Neural progenitor cell (in vitro differentiated cells): ENCODE measurements around the gene UBE3D. TPM values are rescaled to one million over a fixed set of nuclear protein-coding genes. Genes with fewer than 3 reads are reported as not detected.

Experiments
- DNase-seq: peaks from one replicate; pipeline ENCODE4 v3.0.0-alpha.2; 2016; ENCODE audit warnings: low spot score
- H2AFZ ChIP-seq: fragments of 200-600 bp; sonication (generic); replicated peaks from 2 replicates; pipeline ENCODE4 v1.6.1; 2016; ENCODE audit warnings: antibody characterized with exemption
- H3F3A ChIP-seq: fragments of 200-600 bp; sonication (generic); 2 replicates; pipeline ENCODE4 v1.6.1; 2016; ENCODE audit warnings: antibody characterized with exemption, low read depth
- H3K27ac ChIP-seq: fragments of 200-600 bp; sonication (generic); 2 replicates; pipeline ENCODE4 v1.5.1; 2016; ENCODE audit warnings: mild to moderate bottlenecking
- H3K27me3 ChIP-seq: fragments of 200-600 bp; sonication (generic); 2 replicates; pipeline ENCODE4 v1.6.1; 2016; ENCODE audit warnings: mild to moderate bottlenecking, moderate library complexity
- H3K36me3 ChIP-seq: fragments of 200-600 bp; sonication (generic); 2 replicates; pipeline ENCODE4 v1.5.1; 2016
- H3K4me1 ChIP-seq: fragments of 200-600 bp; sonication (generic); 2 replicates; pipeline ENCODE4 v1.6.1; 2016; ENCODE audit warnings: mixed run types
- H3K4me2 ChIP-seq: fragments of 200-600 bp; sonication (generic); 2 replicates; pipeline ENCODE4 v1.6.1; 2016
- H3K4me3 ChIP-seq: fragments of 200-600 bp; sonication (generic); 2 replicates; pipeline ENCODE4 v1.5.1; 2016
- H3K79me2 ChIP-seq: fragments of 200-600 bp; sonication (generic); 2 replicates; pipeline ENCODE4 v1.6.1; 2016; ENCODE audit warnings: low read depth
- H3K9ac ChIP-seq: fragments of 200-600 bp; sonication (generic); 2 replicates; pipeline ENCODE4 v1.6.1; 2016
- H3K9me3 ChIP-seq: fragments of 200-600 bp; sonication (generic); 2 replicates; pipeline ENCODE4 v1.5.1; 2016; ENCODE audit warnings: low read depth
- H4K20me1 ChIP-seq: fragments of 200-600 bp; sonication (generic); 2 replicates; pipeline ENCODE4 v1.6.1; 2016; ENCODE audit warnings: low read depth
- H3K27ac Mint-ChIP-seq: 3 replicates; pipeline ENCODE4 v1.8.0; 2021; ENCODE audit warnings: mixed read lengths
- H3K27me3 Mint-ChIP-seq: 2 replicates; pipeline ENCODE4 v1.8.0; 2022; ENCODE audit warnings: low read depth, mild to moderate bottlenecking, inconsistent platforms, moderate library complexity, mixed read lengths; ENCODE audit not compliant: insufficient read depth
- H3K36me3 Mint-ChIP-seq: 3 replicates; pipeline ENCODE4 v1.8.0; 2021; ENCODE audit warnings: mixed read lengths
- H3K4me1 Mint-ChIP-seq: 3 replicates; pipeline ENCODE4 v1.8.0; 2021; ENCODE audit warnings: mixed read lengths
- H3K4me3 Mint-ChIP-seq: 3 replicates; pipeline ENCODE4 v1.8.0; 2021; ENCODE audit warnings: mild to moderate bottlenecking, moderate library complexity, mixed read lengths
- H3K9me3 Mint-ChIP-seq: 3 replicates; pipeline ENCODE4 v1.8.0; 2020; ENCODE audit warnings: mixed read lengths
- EZH2 ChIP-seq: fragments of 200-600 bp; sonication (generic); IDR thresholded peaks from 2 replicates; pipeline ENCODE4 v1.6.1; 2017; ENCODE audit warnings: antibody characterized with exemption, mild to moderate bottlenecking, moderate library complexity
- EZH2phosphoT487 ChIP-seq: fragments of 200-600 bp; sonication (generic); IDR thresholded peaks from 2 replicates; pipeline ENCODE4 v1.6.1; 2017; ENCODE audit warnings: antibody characterized with exemption
- total RNA-seq: library from RNA; depleted of rRNA; stranded (reverse); fragments of >200 nt; gene quantifications from 2 replicates; pipeline ENCODE4 v1.2.3, GENCODE V29; 2015; ENCODE audit warnings: low replicate concordance
- TF ChIP-seq, protein P1 (sequence below): fragments of 200-600 bp; sonication (generic); IDR thresholded peaks from 2 replicates; pipeline ENCODE4 v1.5.1; 2017; ENCODE audit warnings: antibody characterized with exemption, mild to moderate bottlenecking

Gene UBE3D
- total RNA-seq, 1 donor from 2014 or later, result 86.3 TPM

DNA sequence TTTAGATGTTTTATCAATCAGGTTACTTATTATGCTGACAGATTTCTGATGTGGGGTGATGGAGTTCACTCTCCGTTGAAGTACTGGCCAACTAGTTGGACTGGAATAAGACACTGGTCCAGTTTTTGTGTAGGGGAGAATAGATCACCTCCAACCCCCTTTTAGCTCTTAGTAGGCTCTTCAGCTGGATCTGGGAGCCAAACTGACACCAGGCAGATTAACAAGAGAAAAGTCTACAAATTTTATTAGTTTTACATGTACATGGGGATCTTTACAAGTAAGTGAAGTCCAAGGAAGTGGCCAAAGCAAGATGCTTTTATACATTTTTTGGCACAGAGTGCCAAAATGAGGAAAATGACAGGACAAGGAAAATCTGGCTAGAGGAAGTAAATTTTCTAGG lies 107.1 kb downstream of the UBE3D start:
- no peaks in the 10 kb centered on the region for H3K27me3 Mint-ChIP-seq
- no peak overlapping the region for H3K4me3 Mint-ChIP-seq
- H3K27me3 ChIP-seq, result no peaks in the 10 kb centered on the region
- H3K4me1 Mint-ChIP-seq, result peaks cover 16% of the 10 kb centered on the region
- H3F3A ChIP-seq, result peaks cover 31% of the 10 kb centered on the region
- H3K4me3 ChIP-seq, result no peak overlapping the region
- TF ChIP-seq, protein P1, sequence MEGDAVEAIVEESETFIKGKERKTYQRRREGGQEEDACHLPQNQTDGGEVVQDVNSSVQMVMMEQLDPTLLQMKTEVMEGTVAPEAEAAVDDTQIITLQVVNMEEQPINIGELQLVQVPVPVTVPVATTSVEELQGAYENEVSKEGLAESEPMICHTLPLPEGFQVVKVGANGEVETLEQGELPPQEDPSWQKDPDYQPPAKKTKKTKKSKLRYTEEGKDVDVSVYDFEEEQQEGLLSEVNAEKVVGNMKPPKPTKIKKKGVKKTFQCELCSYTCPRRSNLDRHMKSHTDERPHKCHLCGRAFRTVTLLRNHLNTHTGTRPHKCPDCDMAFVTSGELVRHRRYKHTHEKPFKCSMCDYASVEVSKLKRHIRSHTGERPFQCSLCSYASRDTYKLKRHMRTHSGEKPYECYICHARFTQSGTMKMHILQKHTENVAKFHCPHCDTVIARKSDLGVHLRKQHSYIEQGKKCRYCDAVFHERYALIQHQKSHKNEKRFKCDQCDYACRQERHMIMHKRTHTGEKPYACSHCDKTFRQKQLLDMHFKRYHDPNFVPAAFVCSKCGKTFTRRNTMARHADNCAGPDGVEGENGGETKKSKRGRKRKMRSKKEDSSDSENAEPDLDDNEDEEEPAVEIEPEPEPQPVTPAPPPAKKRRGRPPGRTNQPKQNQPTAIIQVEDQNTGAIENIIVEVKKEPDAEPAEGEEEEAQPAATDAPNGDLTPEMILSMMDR, result no peak
- TF ChIP-seq EZH2 (no peak), EZH2phosphoT487 (no peak)
- H3K27ac Mint-ChIP-seq, result no peak overlapping the region
- peaks cover 42% of the 10 kb centered on the region for H3K4me1 ChIP-seq
- H3K9ac ChIP-seq, result no peak overlapping the region
- no peaks in the 10 kb centered on the region for H3K36me3 ChIP-seq
- peak overlapping the region; percentile 50 for H3K4me2 ChIP-seq
- H3K36me3 Mint-ChIP-seq, result peaks cover 32% of the 10 kb centered on the region
- peak overlapping the region; percentile 97 for H3K27ac ChIP-seq
- no peaks in the 10 kb centered on the region for H4K20me1 ChIP-seq
- no peaks in the 10 kb centered on the region for H3K9me3 Mint-ChIP-seq
- H3K9me3 ChIP-seq, result no peaks in the 10 kb centered on the region
- H2AFZ ChIP-seq, result no peak overlapping the region
- no peak for DNase-seq
- H3K79me2 ChIP-seq, result peaks cover under 1% of the 10 kb centered on the region

DNA sequence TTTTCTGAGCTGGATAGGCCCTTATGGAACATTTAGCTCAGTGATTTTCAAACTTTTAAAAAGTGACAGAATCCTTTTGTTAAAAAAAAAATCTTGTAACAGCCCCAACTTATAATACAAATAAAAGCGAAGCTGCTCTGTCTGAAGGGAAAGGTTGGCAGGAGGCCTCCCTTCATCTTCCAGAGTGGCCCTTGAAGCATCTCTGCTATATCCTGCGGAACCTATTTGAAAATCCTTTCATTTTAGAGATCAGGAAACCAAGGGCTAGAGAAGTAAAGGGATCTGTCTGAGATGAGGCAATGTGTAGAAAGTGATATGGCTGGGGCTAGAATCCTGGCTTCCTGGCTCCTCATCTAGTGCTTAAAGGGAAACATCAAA lies 107.8 kb downstream of the UBE3D start:
- no peak overlapping the region for H3K9ac ChIP-seq
- H3K9me3 ChIP-seq, result no peaks in the 10 kb centered on the region
- no peaks in the 10 kb centered on the region for H3K36me3 ChIP-seq
- TF ChIP-seq, protein P1, result no peak
- TF ChIP-seq EZH2 (no peak), EZH2phosphoT487 (no peak)
- Mint-ChIP-seq H3K4me3 (no peak overlapping the region), H3K9me3 (no peaks in the 10 kb centered on the region), H3K27ac (no peak overlapping the region), H3K36me3 (peaks cover 34% of the 10 kb centered on the region), H3K4me1 (peaks cover 16% of the 10 kb centered on the region), H3K27me3 (no peaks in the 10 kb centered on the region)
- peaks cover 42% of the 10 kb centered on the region for H3K4me1 ChIP-seq
- no peak for DNase-seq
- H3K27me3 ChIP-seq, result no peaks in the 10 kb centered on the region
- no peaks in the 10 kb centered on the region for H4K20me1 ChIP-seq
- H2AFZ ChIP-seq, result no peak overlapping the region
- peaks cover 31% of the 10 kb centered on the region for H3F3A ChIP-seq
- H3K4me2 ChIP-seq, result no peak overlapping the region
- no peaks in the 10 kb centered on the region for H3K79me2 ChIP-seq
- H3K27ac ChIP-seq, result no peak overlapping the region
- H3K4me3 ChIP-seq, result no peak overlapping the region

DNA sequence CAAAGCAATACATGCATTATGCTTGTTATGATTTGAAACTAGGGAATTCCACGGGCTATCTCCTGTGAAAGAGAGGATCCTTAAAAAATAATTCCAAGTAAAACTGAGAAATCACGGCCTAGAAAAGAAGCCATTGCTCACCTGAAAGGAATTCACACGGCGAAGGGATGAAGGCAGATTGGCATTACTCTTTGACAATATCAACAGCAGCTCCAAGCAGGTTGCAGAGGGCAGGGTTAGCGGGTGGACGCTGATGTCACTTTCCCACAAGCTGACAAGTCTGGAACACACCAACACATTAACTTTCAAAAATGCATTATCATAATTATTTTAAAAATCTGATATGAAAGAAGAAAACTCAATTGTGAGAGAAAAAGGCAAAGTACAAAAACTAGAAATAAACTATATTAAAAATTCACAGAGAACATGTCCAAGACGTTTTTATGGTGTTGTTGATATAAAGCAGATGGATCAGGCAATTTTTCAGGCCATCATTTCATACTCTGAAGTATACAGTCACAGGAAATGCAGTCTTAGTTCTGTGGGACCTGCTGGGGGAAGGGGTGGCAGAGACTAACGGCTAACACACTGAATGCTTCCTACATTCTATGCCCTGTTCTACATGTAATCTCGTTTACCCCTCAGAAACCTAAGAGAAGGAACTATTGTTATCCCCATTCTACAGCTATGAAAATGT lies 108.3 kb downstream of the UBE3D start:
- Histone ChIP-seq H3K27me3 (no peaks in the 10 kb centered on the region), H3K4me1 (peaks cover 42% of the 10 kb centered on the region), H3K79me2 (no peaks in the 10 kb centered on the region), H3K9me3 (no peaks in the 10 kb centered on the region), H2AFZ (no peak overlapping the region), H3F3A (peaks cover 31% of the 10 kb centered on the region), H3K9ac (no peak overlapping the region), H3K36me3 (no peaks in the 10 kb centered on the region), H4K20me1 (no peaks in the 10 kb centered on the region), H3K27ac (no peak overlapping the region), H3K4me3 (no peak overlapping the region), H3K4me2 (no peak overlapping the region)
- Mint-ChIP-seq H3K36me3 (peaks cover 32% of the 10 kb centered on the region), H3K4me1 (peaks cover 16% of the 10 kb centered on the region), H3K27ac (no peak overlapping the region), H3K9me3 (no peaks in the 10 kb centered on the region), H3K4me3 (no peak overlapping the region), H3K27me3 (no peaks in the 10 kb centered on the region)
- DNase-seq, result no peak
- TF ChIP-seq, protein P1, result no peak
- TF ChIP-seq EZH2, result no peak
- TF ChIP-seq EZH2phosphoT487, result no peak
